Motor neuron (in vitro differentiated cells): ENCODE results near the gene COQ8B. TPM values are rescaled to one million over a fixed set of nuclear protein-coding genes. Genes with fewer than 3 reads are reported as not detected.
"Not testable (repeated sequence)": the region's sequence is repeated elsewhere in the genome, so short reads cannot be mapped to it uniquely, and the experiment has no call there.

Experiments used
- ATAC-seq, 8 experiments: fragments of 200-7000 bp; cut with Tn5 transposase; replicated peaks in 6 of 8; 2 replicates each; pipeline ENCODE4 v1.8.0; 2021; ENCODE audit warnings: mild to moderate bottlenecking in 8 of 8, moderate library complexity in 8 of 8
- H3K27ac ChIP-seq, 2 donors: fragments of 250-450 bp; sonication (Bioruptor Pico); 2 replicates each; pipeline ENCODE4 v1.9.0; 2021; ENCODE audit warnings: antibody characterized with exemption in 2 of 2, mild to moderate bottlenecking in 2 of 2, moderate library complexity in 1 of 2
- H3K4me1 ChIP-seq, 2 donors: fragments of 250-450 bp; sonication (Bioruptor Pico); replicated peaks in 1 of 2; 2 replicates each; pipeline ENCODE4 v1.6.1; 2021; ENCODE audit warnings: antibody characterized with exemption in 2 of 2, mild to moderate bottlenecking in 2 of 2, moderate library complexity in 1 of 2
- H3K4me3 ChIP-seq, 5 donors: fragments of 250-450 bp; sonication (Bioruptor Pico); 2 replicates each; pipeline ENCODE4 v1.9.0; 2021; ENCODE audit warnings: antibody characterized with exemption in 5 of 5, mild to moderate bottlenecking in 5 of 5, moderate library complexity in 4 of 5
- WGBS, 10 experiments: fragments of 450-650 bp; shearing (Covaris generic); methylation state at CpG; one replicate each; pipeline ENCODE4 v1.0.0; 2022; 5-methylcytosine and 5-hydroxymethylcytosine counted together
- in situ Hi-C, 9 experiments: fragments of 400-800 bp; cut with MboI; loops; one replicate each; pipeline ENCODE4 v1.15.0; 2021; ENCODE audit warnings: low sequenced_read_pairs in 9 of 9, low pct_unique_long_range_greater_than_20kb in 2 of 9; ENCODE audit not compliant: unreplicated experiment in 9 of 9
- total RNA-seq, 8 experiments: library from RNA; unstranded; fragments of 300-600 nt; gene quantifications; 2 replicates each; pipeline versions ENCODE4 v1.2.3 to v1.2.4, GENCODE V29; 2022

COQ8B gene
- total RNA-seq, result 10 to 100 TPM; 27.6 to 53.1 (median 32.8) TPM

GRCh38 chr19:40716482-40717324, at the start of gene COQ8B, which contains the start of gene ITPKC:
TSS of gene COQ8B (minus strand) at chr19:40716886. CDS start at chr19:40714632, 2,254 bp downstream.
TSS of gene ITPKC (plus strand) at chr19:40717112. CDS start at chr19:40717136, 24 bp downstream.
- WGBS, 10 experiments, result 0 to 4% (median 0%) methylated on average over 3 to 10 of the region's 76 CpGs; no CpG with 5 or more reads in 4 of the 10 experiments
- peak within 1 kb of the TSS; percentile 81 to 87 for H3K27ac ChIP-seq
- ATAC-seq, result peak; percentile 21 to 73 (median 65)
- in situ Hi-C loops, result no loop called here
- peaks cover 18% of the 10 kb centered on the region in 2 donors for H3K4me1 ChIP-seq
- peak within 1 kb of the TSS; percentile 62 to 84 (median 79) for H3K4me3 ChIP-seq

GRCh38 chr19:40766385-40766784, 49.7 kb upstream of the COQ8B start:
- H3K27ac ChIP-seq, H3K4me1 ChIP-seq, in situ Hi-C loops, ATAC-seq, H3K4me3 ChIP-seq: not testable (repeated sequence)
- 80 to 100% (median 98%) methylated on average over 2 to 5 of the region's 13 CpGs; no CpG with 5 or more reads in 4 of the 10 experiments for WGBS, 10 experiments

GRCh38 chr19:40763963-40764362, 47.3 kb upstream of the COQ8B start:
- Histone ChIP-seq H3K27ac (no peak overlapping the region), H3K4me3 (no peak overlapping the region), H3K4me1 (no peaks in the 10 kb centered on the region)
- 88 to 100% (median 100%) methylated on average over 1 to 10 of the region's 10 CpGs; no CpG with 5 or more reads in 2 of the 10 experiments for WGBS, 10 experiments
- ATAC-seq, result no peak
- in situ Hi-C loops, result no loop called here

- no peak overlapping the region for H3K27ac ChIP-seq
These were observed 46.8 kb upstream of the COQ8B start for GRCh38 chr19:40763526-40763925.

GRCh38 chr19:40762754-40763470, 46.2 kb upstream of the COQ8B start:
- Histone ChIP-seq H3K27ac (no peak overlapping the region), H3K4me1 (no peaks in the 10 kb centered on the region), H3K4me3 (no peak overlapping the region)
- 83 to 100% (median 94%) methylated on average over 1 to 10 of the region's 17 CpGs; no CpG with 5 or more reads in 3 of the 10 experiments for WGBS, 10 experiments
- in situ Hi-C loops, result no loop called here
- ATAC-seq, result peak in 1 of 8 experiments; percentile 44

More at GRCh38 chr19:40763526-40763925, 46.8 kb upstream of the COQ8B start:
- no peak overlapping the region for H3K4me3 ChIP-seq
- in situ Hi-C loops, result no loop called here
- ATAC-seq, result no peak
- no peaks in the 10 kb centered on the region for H3K4me1 ChIP-seq
- 60 to 100% (median 93%) methylated on average over 1 to 4 of the region's 7 CpGs; no CpG with 5 or more reads in 4 of the 10 experiments for WGBS, 10 experiments

GRCh38 chr19:40759352-40759751, 42.7 kb upstream of the COQ8B start:
- no peak overlapping the region for H3K27ac ChIP-seq
- H3K4me3 ChIP-seq, result no peak overlapping the region
- in situ Hi-C loops, result no loop called here
- 90 to 100% (median 100%) methylated on average over 1 to 4 of the region's 13 CpGs; no CpG with 5 or more reads in 5 of the 10 experiments for WGBS, 10 experiments
- no peak for ATAC-seq
- no peaks in the 10 kb centered on the region for H3K4me1 ChIP-seq

GRCh38 chr19:40758491-40758890, 41.8 kb upstream of the COQ8B start:
- H3K4me3 ChIP-seq, result no peak overlapping the region
- no peak overlapping the region for H3K27ac ChIP-seq
- WGBS, 10 experiments, result 88 to 100% (median 100%) methylated on average over 1 to 3 of the region's 3 CpGs; no CpG with 5 or more reads in 5 of the 10 experiments
- no peaks in the 10 kb centered on the region for H3K4me1 ChIP-seq
- in situ Hi-C loops, result no loop called here
- no peak for ATAC-seq

- Histone ChIP-seq H3K4me3 (no peak overlapping the region), H3K4me1 (peaks cover 0 to 4% of the 10 kb centered on the region in 2 donors), H3K27ac (no peak overlapping the region)
- in situ Hi-C loops, result no loop called here
- no peak for ATAC-seq
- 70 to 100% (median 92%) methylated on average over 1 to 7 of the region's 11 CpGs; no CpG with 5 or more reads in 1 of the 10 experiments for WGBS, 10 experiments
These were observed 39.9 kb upstream of the COQ8B start for GRCh38 chr19:40756502-40757110.

- WGBS, 10 experiments, result 80 to 100% (median 100%) methylated on average over 1 to 7 of the region's 8 CpGs; no CpG with 5 or more reads in 5 of the 10 experiments
- no peak overlapping the region for H3K4me3 ChIP-seq
- no peak for ATAC-seq
- no peak overlapping the region for H3K27ac ChIP-seq
- in situ Hi-C loops, result no loop called here
- H3K4me1 ChIP-seq, result peaks cover 0 to 4% of the 10 kb centered on the region in 2 donors
These were observed 39.1 kb upstream of the COQ8B start for GRCh38 chr19:40755791-40756190.

GRCh38 chr19:40755248-40755624, 38.5 kb upstream of the COQ8B start:
- in situ Hi-C loops, result no loop called here
- no peak for ATAC-seq
- Histone ChIP-seq H3K4me3 (no peak overlapping the region), H3K4me1 (peaks cover 0 to 4% of the 10 kb centered on the region in 2 donors), H3K27ac (no peak overlapping the region)
- WGBS, 10 experiments, result 60 to 100% (median 94%) methylated on average over 1 to 3 of the region's 3 CpGs; no CpG with 5 or more reads in 3 of the 10 experiments

- in situ Hi-C loops, result no loop called here
- peaks cover under 1 to 4% of the 10 kb centered on the region in 2 donors for H3K4me1 ChIP-seq
- no peak overlapping the region for H3K27ac ChIP-seq
- no peak for ATAC-seq
- WGBS, 10 experiments, result 64 to 100% (median 88%) methylated on average over 1 to 8 of the region's 9 CpGs; no CpG with 5 or more reads in 1 of the 10 experiments
- H3K4me3 ChIP-seq, result no peak overlapping the region
These were observed 38.0 kb upstream of the COQ8B start for GRCh38 chr19:40754611-40755247.

- no peak for ATAC-seq
- in situ Hi-C loops, result no loop called here
- Histone ChIP-seq H3K27ac (no peak overlapping the region), H3K4me3 (peak overlapping the region; percentile 59 to 90 (median 77)), H3K4me1 (peaks cover 10 to 12% of the 10 kb centered on the region in 2 donors)
- 40 to 83% (median 67%) methylated on average over 3 to 9 of the region's 12 CpGs; no CpG with 5 or more reads in 2 of the 10 experiments for WGBS, 10 experiments
These were observed 35.6 kb upstream of the COQ8B start for GRCh38 chr19:40752257-40752781.
